ENCODE data around the gene GTF3C1. TPM values are rescaled to one million over a fixed set of nuclear protein-coding genes. Genes with fewer than 3 reads are reported as not detected.

GTF3C1 gene
- total RNA-seq, 2 donors from 2014 or later, result 38.7 to 161 TPM

GRCh38 chr16:27597361-27597760 is 47.6 kb upstream of the GTF3C1 start:
- intact Hi-C loops (cut with DNase I), result no loop called here
- no peak for DNase-seq
- H3K4me1 ChIP-seq, result peaks cover 52% of the 10 kb centered on the region
- TF ChIP-seq CTCF (IDR thresholded peaks at IDR 0.05) (no peak), POLR2A (IDR thresholded peaks at IDR 0.05) (no peak)
- H3K27ac ChIP-seq, result no peak overlapping the region
- no peaks in the 10 kb centered on the region for H3K9me3 ChIP-seq
- no peaks in the 10 kb centered on the region for H3K27me3 ChIP-seq
- no peak for ATAC-seq
- H3K36me3 ChIP-seq (replicated peaks in 1 of 2; ENCODE audit: insufficient read depth in 1 of 2, low read depth in 2 of 2), result no peaks in the 10 kb centered on the region
- 91% methylated on average over 3 of the region's 3 CpGs for WGBS, 2 donors
- H3K4me3 ChIP-seq, result no peak overlapping the region

GRCh38 chr16:27596411-27596810 is 46.7 kb upstream of the GTF3C1 start:
- no peaks in the 10 kb centered on the region for H3K36me3 ChIP-seq (replicated peaks in 1 of 2; ENCODE audit: insufficient read depth in 1 of 2, low read depth in 2 of 2)
- ATAC-seq (peak; percentile 18), DNase-seq (no peak)
- 93 to 96% methylated on average over 4 of the region's 4 CpGs for WGBS, 2 donors
- intact Hi-C loops (cut with DNase I), result no loop called here
- TF ChIP-seq POLR2A (IDR thresholded peaks at IDR 0.05) (no peak), CTCF (IDR thresholded peaks at IDR 0.05) (no peak)
- H3K9me3 ChIP-seq, result no peaks in the 10 kb centered on the region
- H3K27me3 ChIP-seq, result no peaks in the 10 kb centered on the region
- H3K4me3 ChIP-seq, result no peak overlapping the region
- peak overlapping the region; percentile 18 to 77 (median 70) for H3K27ac ChIP-seq
- H3K4me1 ChIP-seq, result peaks cover 49% of the 10 kb centered on the region

DNA sequence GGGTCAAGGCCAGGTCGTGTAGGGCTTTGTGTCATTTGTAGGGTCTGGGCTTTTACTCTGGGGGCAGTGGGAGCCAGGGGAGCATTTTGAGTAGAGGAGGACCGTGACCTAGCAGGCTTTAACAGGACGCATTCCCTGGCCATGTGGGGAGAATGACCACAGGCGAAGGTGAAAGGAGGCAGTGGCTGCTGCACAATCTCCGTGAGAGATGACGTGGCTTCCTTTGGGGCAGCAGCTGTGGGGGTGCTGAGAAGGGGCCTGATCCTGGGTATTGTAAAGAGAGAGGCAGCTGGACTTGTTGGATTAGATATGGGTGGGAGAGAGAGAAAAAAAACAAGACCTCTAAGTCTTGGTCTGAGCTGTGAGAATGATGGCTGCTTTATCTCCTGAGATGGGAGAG is 46.3 kb upstream of the GTF3C1 start:
- no peaks in the 10 kb centered on the region for H3K27me3 ChIP-seq
- ATAC-seq (peak; percentile 48), DNase-seq (peak; percentile 33 to 62 (median 44))
- no peaks in the 10 kb centered on the region for H3K36me3 ChIP-seq (replicated peaks in 1 of 2; ENCODE audit: insufficient read depth in 1 of 2, low read depth in 2 of 2)
- intact Hi-C loops (cut with DNase I), result no loop called here
- H3K4me1 ChIP-seq, result peaks cover 45% of the 10 kb centered on the region
- no peak overlapping the region for H3K4me3 ChIP-seq
- H3K27ac ChIP-seq, result peak overlapping the region; percentile 18 to 77 (median 70)
- 32 to 48% methylated on average over 6 of the region's 6 CpGs for WGBS, 2 donors
- H3K9me3 ChIP-seq, result no peaks in the 10 kb centered on the region
- TF ChIP-seq CTCF (IDR thresholded peaks at IDR 0.05) (no peak), POLR2A (IDR thresholded peaks at IDR 0.05) (no peak)

- peak in 1 of 3 donors; percentile 43 for TF ChIP-seq POLR2A (IDR thresholded peaks at IDR 0.05)
- TF ChIP-seq CTCF (IDR thresholded peaks at IDR 0.05), result no peak
Measured at GRCh38 chr16:27595475-27595874, 45.8 kb upstream of the GTF3C1 start.

GRCh38 chr16:27591837-27592236 is 42.1 kb upstream of the GTF3C1 start:
- no peak for ATAC-seq
- peaks cover 38% of the 10 kb centered on the region for H3K4me1 ChIP-seq
- no peaks in the 10 kb centered on the region for H3K27me3 ChIP-seq
- DNase-seq, result no peak
- intact Hi-C loops (cut with DNase I), result no loop called here
- H3K27ac ChIP-seq, result no peak overlapping the region
- no peaks in the 10 kb centered on the region for H3K9me3 ChIP-seq
- H3K4me3 ChIP-seq, result no peak overlapping the region
- TF ChIP-seq CTCF (IDR thresholded peaks at IDR 0.05), result no peak
- no peak for TF ChIP-seq POLR2A (IDR thresholded peaks at IDR 0.05)
- WGBS, 2 donors, result 87 to 89% methylated on average over 4 of the region's 4 CpGs
- no peaks in the 10 kb centered on the region for H3K36me3 ChIP-seq (replicated peaks in 1 of 2; ENCODE audit: insufficient read depth in 1 of 2, low read depth in 2 of 2)

More at GRCh38 chr16:27595475-27595874, 45.8 kb upstream of the GTF3C1 start:
- H3K4me1 ChIP-seq, result peaks cover 44% of the 10 kb centered on the region
- no peaks in the 10 kb centered on the region for H3K36me3 ChIP-seq (replicated peaks in 1 of 2; ENCODE audit: insufficient read depth in 1 of 2, low read depth in 2 of 2)
- H3K4me3 ChIP-seq, result no peak overlapping the region
- 21 to 27% methylated on average over 4 of the region's 4 CpGs for WGBS, 2 donors
- ATAC-seq, result peak; percentile 89
- H3K27ac ChIP-seq, result peak overlapping the region; percentile 18 to 77 (median 70)
- DNase-seq, result peak; percentile 51 to 73 (median 64)
- H3K9me3 ChIP-seq, result no peaks in the 10 kb centered on the region
- no peaks in the 10 kb centered on the region for H3K27me3 ChIP-seq
- intact Hi-C loops (cut with DNase I), result no loop called here
